Ectodermal cell (in vitro differentiated cells): Measurements from ENCODE around the gene ZHX3.

Experiments used
- H3K27ac ChIP-seq: 2 replicates; pipeline ENCODE4 v1.7.0; 2013; ENCODE audit warnings: mild to moderate bottlenecking, low read depth, low read length; ENCODE audit not compliant: insufficient read depth, poor library complexity, severe bottlenecking
- H3K27me3 ChIP-seq: 2 replicates; pipeline ENCODE4 v1.7.0; 2013; ENCODE audit warnings: mild to moderate bottlenecking, low read length; ENCODE audit not compliant: insufficient read depth, control insufficient read depth, poor library complexity, severe bottlenecking
- H3K36me3 ChIP-seq: one replicate; pipeline ENCODE4 v1.7.0; 2013; ENCODE audit warnings: low read length; ENCODE audit not compliant: control insufficient read depth, insufficient read depth
- H3K4me1 ChIP-seq: one replicate; pipeline ENCODE4 v1.7.0; 2013; ENCODE audit warnings: low read length; ENCODE audit not compliant: control insufficient read depth, insufficient read depth
- H3K4me3 ChIP-seq: 2 replicates; pipeline ENCODE4 v1.7.0; 2013; ENCODE audit warnings: low read depth, low read length, control low read depth; ENCODE audit not compliant: insufficient read depth
- H3K9me3 ChIP-seq: 2 replicates; pipeline ENCODE4 v1.7.0; 2013; ENCODE audit warnings: mild to moderate bottlenecking, low read length, moderate library complexity; ENCODE audit not compliant: control insufficient read depth
- WGBS, 2 experiments: methylation state at CpG; one replicate each; pipeline ENCODE4 v1.1.7; 2013; ENCODE audit warnings: missing lambda C conversion rate in 2 of 2; 5-methylcytosine and 5-hydroxymethylcytosine counted together

ZHX3 gene

GRCh38 chr20:41299899-41300298 is 17.6 kb downstream of the ZHX3 start:
- Histone ChIP-seq H3K9me3 (no peaks in the 10 kb centered on the region), H3K36me3 (no peaks in the 10 kb centered on the region), H3K27ac (no peak overlapping the region), H3K4me1 (no peaks in the 10 kb centered on the region), H3K4me3 (no peak overlapping the region), H3K27me3 (no peaks in the 10 kb centered on the region)
- 83 to 95% methylated on average over 3 of the region's 3 CpGs for WGBS, 2 experiments

GRCh38 chr20:41293269-41294037 is 24.1 kb downstream of the ZHX3 start:
- no peaks in the 10 kb centered on the region for H3K9me3 ChIP-seq
- 81 to 94% methylated on average over 2 of the region's 2 CpGs for WGBS, 2 experiments
- no peak overlapping the region for H3K27ac ChIP-seq
- H3K27me3 ChIP-seq, result no peaks in the 10 kb centered on the region
- no peaks in the 10 kb centered on the region for H3K4me1 ChIP-seq
- H3K4me3 ChIP-seq, result no peak overlapping the region
- H3K36me3 ChIP-seq, result no peaks in the 10 kb centered on the region

- Histone ChIP-seq H3K27me3 (no peaks in the 10 kb centered on the region), H3K4me3 (no peak overlapping the region), H3K9me3 (peaks cover 6% of the 10 kb centered on the region), H3K27ac (no peak overlapping the region), H3K4me1 (no peaks in the 10 kb centered on the region), H3K36me3 (no peaks in the 10 kb centered on the region)
- WGBS, 2 experiments, result 88 to 94% methylated on average over 3 of the region's 3 CpGs
These were observed 26.6 kb downstream of the ZHX3 start for GRCh38 chr20:41290804-41291389.

GRCh38 chr20:41287327-41287726 is 30.2 kb downstream of the ZHX3 start:
- Histone ChIP-seq H3K27ac (no peak overlapping the region), H3K27me3 (no peaks in the 10 kb centered on the region), H3K4me1 (no peaks in the 10 kb centered on the region), H3K36me3 (no peaks in the 10 kb centered on the region), H3K9me3 (peaks cover 6% of the 10 kb centered on the region), H3K4me3 (no peak overlapping the region)
- WGBS, 2 experiments, result 87 to 92% methylated on average over 2 of the region's 2 CpGs

- no peaks in the 10 kb centered on the region for H3K36me3 ChIP-seq
- peaks cover 6% of the 10 kb centered on the region for H3K9me3 ChIP-seq
- H3K27ac ChIP-seq, result no peak overlapping the region
- H3K4me3 ChIP-seq, result no peak overlapping the region
- no peaks in the 10 kb centered on the region for H3K4me1 ChIP-seq
- no peaks in the 10 kb centered on the region for H3K27me3 ChIP-seq
- 95 to 100% methylated on average over 2 of the region's 2 CpGs for WGBS, 2 experiments
These were observed 31.2 kb downstream of the ZHX3 start for GRCh38 chr20:41286240-41286851.

- Histone ChIP-seq H3K4me3 (no peak overlapping the region), H3K9me3 (no peaks in the 10 kb centered on the region), H3K36me3 (no peaks in the 10 kb centered on the region), H3K27me3 (no peaks in the 10 kb centered on the region), H3K4me1 (no peaks in the 10 kb centered on the region), H3K27ac (no peak overlapping the region)
- WGBS, 2 experiments, result 86 to 88% methylated on average over 3 of the region's 3 CpGs
These were observed 37.8 kb downstream of the ZHX3 start for GRCh38 chr20:41279546-41280225.

- Histone ChIP-seq H3K36me3 (no peaks in the 10 kb centered on the region), H3K27me3 (no peaks in the 10 kb centered on the region), H3K27ac (no peak overlapping the region), H3K4me1 (no peaks in the 10 kb centered on the region), H3K4me3 (no peak overlapping the region), H3K9me3 (no peaks in the 10 kb centered on the region)
- 93 to 94% methylated on average over 5 of the region's 5 CpGs for WGBS, 2 experiments
These were observed 38.6 kb downstream of the ZHX3 start for GRCh38 chr20:41278936-41279335.

GRCh38 chr20:41277049-41277448 is 40.5 kb downstream of the ZHX3 start:
- Histone ChIP-seq H3K4me3 (no peak overlapping the region), H3K27ac (no peak overlapping the region), H3K9me3 (no peaks in the 10 kb centered on the region), H3K4me1 (no peaks in the 10 kb centered on the region), H3K36me3 (no peaks in the 10 kb centered on the region), H3K27me3 (no peaks in the 10 kb centered on the region)
- WGBS, 2 experiments, result 79 to 91% methylated on average over 1 to 2 of the region's 3 CpGs

GRCh38 chr20:41276317-41276751 is 41.2 kb downstream of the ZHX3 start:
- H3K27ac ChIP-seq, result no peak overlapping the region
- no peak overlapping the region for H3K4me3 ChIP-seq
- H3K4me1 ChIP-seq, result no peaks in the 10 kb centered on the region
- no peaks in the 10 kb centered on the region for H3K27me3 ChIP-seq
- 83 to 85% methylated on average over 9 of the region's 9 CpGs for WGBS, 2 experiments
- H3K9me3 ChIP-seq, result no peaks in the 10 kb centered on the region
- H3K36me3 ChIP-seq, result no peaks in the 10 kb centered on the region

- WGBS, 2 experiments, result 92 to 94% methylated on average over 4 of the region's 4 CpGs
These were observed 42.2 kb downstream of the ZHX3 start for GRCh38 chr20:41275301-41275731.

More at GRCh38 chr20:41275301-41275731, 42.2 kb downstream of the ZHX3 start:
- no peaks in the 10 kb centered on the region for H3K36me3 ChIP-seq
- no peak overlapping the region for H3K4me3 ChIP-seq
- no peaks in the 10 kb centered on the region for H3K27me3 ChIP-seq
- H3K9me3 ChIP-seq, result no peaks in the 10 kb centered on the region
- H3K4me1 ChIP-seq, result no peaks in the 10 kb centered on the region
- H3K27ac ChIP-seq, result no peak overlapping the region
